ENCODE data around the gene RTF2.

GRCh38 chr20:56454754-56455153 lies 13.7 kb upstream of the RTF2 start:
- TF ChIP-seq, protein P1, sequence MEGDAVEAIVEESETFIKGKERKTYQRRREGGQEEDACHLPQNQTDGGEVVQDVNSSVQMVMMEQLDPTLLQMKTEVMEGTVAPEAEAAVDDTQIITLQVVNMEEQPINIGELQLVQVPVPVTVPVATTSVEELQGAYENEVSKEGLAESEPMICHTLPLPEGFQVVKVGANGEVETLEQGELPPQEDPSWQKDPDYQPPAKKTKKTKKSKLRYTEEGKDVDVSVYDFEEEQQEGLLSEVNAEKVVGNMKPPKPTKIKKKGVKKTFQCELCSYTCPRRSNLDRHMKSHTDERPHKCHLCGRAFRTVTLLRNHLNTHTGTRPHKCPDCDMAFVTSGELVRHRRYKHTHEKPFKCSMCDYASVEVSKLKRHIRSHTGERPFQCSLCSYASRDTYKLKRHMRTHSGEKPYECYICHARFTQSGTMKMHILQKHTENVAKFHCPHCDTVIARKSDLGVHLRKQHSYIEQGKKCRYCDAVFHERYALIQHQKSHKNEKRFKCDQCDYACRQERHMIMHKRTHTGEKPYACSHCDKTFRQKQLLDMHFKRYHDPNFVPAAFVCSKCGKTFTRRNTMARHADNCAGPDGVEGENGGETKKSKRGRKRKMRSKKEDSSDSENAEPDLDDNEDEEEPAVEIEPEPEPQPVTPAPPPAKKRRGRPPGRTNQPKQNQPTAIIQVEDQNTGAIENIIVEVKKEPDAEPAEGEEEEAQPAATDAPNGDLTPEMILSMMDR (IDR thresholded peaks at IDR 0.05) = no peak
- TF ChIP-seq EZH2phosphoT487 (IDR thresholded peaks at IDR 0.05) (no peak), EZH2 (IDR thresholded peaks at IDR 0.05) (no peak)
